H1 (cell line): ENCODE measurements around the gene ATF3.

Experiments
- ATF2 ChIP-seq: IDR thresholded peaks from 2 replicates; pipeline ENCODE4 v1.6.1; 2012; ENCODE audit warnings: low read length, inconsistent platforms
- CTCF ChIP-seq, 3 experiments: IDR thresholded peaks; 1 replicate in 2 of 3; 2 replicates in 1 of 3; pipeline versions ENCODE4 v1.5.1 to v1.6.1; 2011; ENCODE audit warnings: low read length in 3 of 3, mild to moderate bottlenecking in 3 of 3, inconsistent platforms in 2 of 3, low read depth in 1 of 3, moderate library complexity in 1 of 3; ENCODE audit not compliant: insufficient read depth in 1 of 3; ENCODE audit errors: control extremely low read depth in 1 of 3
- RFX5 ChIP-seq: IDR thresholded peaks from 2 replicates; pipeline ENCODE4 v1.6.1; 2011; ENCODE audit warnings: low read depth, low read length, improper control_type of control experiment, borderline replicate concordance
- SRF ChIP-seq: IDR thresholded peaks from 2 replicates; pipeline ENCODE4 v1.6.1; 2011; ENCODE audit warnings: mild to moderate bottlenecking, low read depth, low read length, moderate library complexity

- TF ChIP-seq CTCF (IDR thresholded peaks at IDR 0.05; ENCODE audit: control extremely low read depth in 1 of 3, insufficient read depth in 1 of 3, low read depth in 1 of 3, low read length in 3 of 3) (no peak), RFX5 (no peak), ATF2 (no peak), SRF (no peak)
These were observed 45.8 kb upstream of the ATF3 start for GRCh38 chr1:212562771-212563170.
